Hematopoietic multipotent progenitor cell treated with erythropoietin and hydrocortisone succinate and interleukin-3 and kit ligand, for 15 days (in vitro differentiated cells): ENCODE measurements around the gene UNC5A.

Experiments
- DNase-seq: peaks from one replicate; pipeline ENCODE4 v3.0.0-alpha.2; 2015; ENCODE audit warnings: low spot score

UNC5A gene

GRCh38 chr5:176781638-176782570 lies 28.5 kb upstream of the UNC5A start:
- DNase-seq, result no peak

- no peak for DNase-seq
These were observed 25.9 kb upstream of the UNC5A start for GRCh38 chr5:176784218-176785165.

GRCh38 chr5:176785184-176786145 lies 24.9 kb upstream of the UNC5A start:
- no peak for DNase-seq

GRCh38 chr5:176787676-176788075 lies 22.7 kb upstream of the UNC5A start:
- no peak for DNase-seq

- no peak for DNase-seq
These were observed 22.3 kb upstream of the UNC5A start for GRCh38 chr5:176788091-176788490.

GRCh38 chr5:176788941-176789872 lies 21.2 kb upstream of the UNC5A start:
- DNase-seq, result no peak

DNA sequence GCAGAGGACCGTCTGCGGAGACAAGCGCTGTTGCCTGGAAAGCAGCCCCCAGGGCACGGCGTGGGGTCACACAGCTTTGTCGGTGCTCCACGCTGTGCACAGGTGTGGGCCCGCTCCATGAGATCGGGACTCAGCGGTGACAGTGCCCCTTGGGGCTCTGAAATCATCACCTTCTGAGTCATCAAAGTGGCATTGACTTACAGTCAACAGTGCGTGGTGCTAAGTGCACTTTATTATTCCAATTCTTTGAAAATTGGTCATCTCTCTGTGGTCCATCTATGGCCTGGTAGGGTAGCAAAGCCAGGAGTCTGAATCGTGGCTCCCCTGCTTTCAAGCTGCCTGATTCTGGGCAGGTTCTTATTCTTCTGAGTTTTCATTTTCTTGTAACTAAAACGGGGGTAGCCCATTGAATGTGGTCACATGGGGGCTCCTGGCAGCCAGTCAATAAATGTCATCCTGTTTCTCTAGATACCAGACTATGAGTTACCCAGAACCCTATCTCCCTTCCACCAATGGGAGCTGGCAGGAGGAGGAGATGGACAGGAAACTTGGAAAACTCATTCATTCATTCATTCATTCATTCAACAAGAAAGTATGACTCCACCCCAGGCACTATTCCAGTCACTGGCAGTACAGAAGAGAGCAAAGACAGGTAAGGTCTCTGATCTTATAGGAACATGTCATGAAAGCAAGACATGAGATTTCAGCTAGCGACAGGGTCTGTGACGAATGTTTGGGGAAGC lies 20.3 kb upstream of the UNC5A start:
- DNase-seq, result no peak

DNA sequence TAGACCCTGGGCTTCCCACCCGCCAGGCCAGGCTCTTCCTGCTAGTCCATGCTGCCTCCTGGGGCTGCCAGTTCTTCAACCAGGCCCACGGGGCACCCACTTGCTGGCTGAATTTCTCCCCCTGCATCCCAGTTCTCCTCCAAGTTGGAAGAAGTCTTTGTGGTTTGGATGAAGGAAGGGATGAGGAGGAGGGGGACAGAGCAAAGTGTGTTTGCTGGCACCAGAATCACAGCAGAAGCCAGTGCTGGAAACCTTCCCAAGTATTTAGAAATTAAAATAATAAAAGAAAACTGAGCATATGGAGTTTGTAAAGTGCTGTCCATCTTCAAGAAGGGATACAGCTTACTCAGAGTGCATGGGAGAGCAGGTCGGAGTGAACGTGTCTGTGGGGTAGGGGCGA lies 19.4 kb upstream of the UNC5A start:
- DNase-seq, result no peak

DNA sequence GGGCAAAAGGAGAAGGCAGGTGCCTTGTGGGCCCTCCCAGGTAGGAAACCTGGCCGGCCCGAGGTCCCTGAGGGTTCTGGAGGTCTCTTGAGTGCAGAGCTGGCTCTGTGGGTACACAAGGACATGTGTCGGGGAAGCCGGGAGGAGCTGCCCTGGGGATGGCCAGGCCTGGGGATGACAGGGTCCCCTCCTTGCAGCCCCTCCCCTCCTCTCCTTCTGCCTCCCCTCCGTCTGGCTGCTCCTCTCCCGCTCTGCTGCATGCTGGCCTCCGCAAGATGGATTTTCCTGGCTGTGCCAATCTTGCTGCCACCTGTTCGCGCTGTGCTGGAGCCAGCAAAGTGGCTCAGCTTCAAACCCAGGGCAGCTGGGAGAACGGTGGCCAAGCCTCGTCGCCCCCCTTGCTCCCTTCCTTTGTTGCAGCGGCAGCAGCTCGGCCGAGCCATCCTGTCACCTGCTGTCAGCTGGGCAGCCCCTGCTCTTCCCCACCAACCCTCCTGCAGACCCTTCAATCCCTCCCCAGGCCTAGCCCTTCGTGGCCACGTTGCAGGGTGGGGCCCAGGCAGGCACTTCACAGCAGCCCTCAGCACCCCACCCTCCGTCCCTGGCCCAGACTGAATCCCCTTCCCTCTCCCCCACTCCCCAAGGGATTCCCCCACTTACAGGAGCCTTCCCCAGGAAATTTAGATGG lies 17.6 kb upstream of the UNC5A start:
- no peak for DNase-seq

GRCh38 chr5:176793343-176793699 lies 17.0 kb upstream of the UNC5A start:
- no peak for DNase-seq

- no peak for DNase-seq
These were observed 16.6 kb upstream of the UNC5A start for GRCh38 chr5:176793736-176794135.

- no peak for DNase-seq
These were observed 15.8 kb upstream of the UNC5A start for GRCh38 chr5:176794509-176794908.

DNA sequence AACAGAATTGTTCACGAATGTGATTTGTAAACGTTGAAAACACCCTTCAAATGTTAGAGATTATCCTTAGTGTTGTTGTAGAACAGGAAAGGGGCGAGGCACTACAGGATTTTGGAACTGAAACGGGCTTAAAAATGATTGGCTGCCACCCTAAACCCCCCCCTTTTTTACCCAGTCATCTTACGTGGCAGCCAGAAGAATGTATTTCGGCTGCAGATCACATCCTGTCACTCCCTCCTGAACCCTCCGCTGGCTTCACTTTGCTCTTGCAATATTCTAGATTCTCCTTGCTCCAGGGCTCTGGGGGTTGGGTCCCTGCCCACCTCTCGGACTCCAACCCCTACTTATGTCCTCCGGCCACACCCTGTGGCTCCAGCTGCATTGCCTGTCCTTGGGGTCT lies 13.9 kb upstream of the UNC5A start:
- no peak for DNase-seq

DNA sequence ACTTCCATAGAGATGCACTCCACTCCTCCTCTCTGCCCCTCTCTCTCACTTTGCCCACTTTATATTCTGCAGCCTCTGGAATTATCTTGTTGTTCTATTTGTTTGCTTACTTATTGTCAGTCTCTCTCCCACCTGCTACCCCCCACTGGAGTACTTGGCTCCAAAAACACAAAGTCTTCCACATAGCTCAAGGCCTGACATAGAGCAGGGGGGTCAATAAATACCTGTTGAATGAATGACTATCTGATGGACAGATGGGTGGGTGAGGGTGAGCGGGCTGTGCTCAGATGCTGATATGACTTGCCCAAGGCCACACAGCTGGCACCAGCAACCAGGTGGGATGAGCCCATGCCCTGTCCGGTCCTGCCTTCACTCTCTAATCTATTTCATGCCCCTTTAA lies 13.4 kb upstream of the UNC5A start:
- DNase-seq, result no peak

DNA sequence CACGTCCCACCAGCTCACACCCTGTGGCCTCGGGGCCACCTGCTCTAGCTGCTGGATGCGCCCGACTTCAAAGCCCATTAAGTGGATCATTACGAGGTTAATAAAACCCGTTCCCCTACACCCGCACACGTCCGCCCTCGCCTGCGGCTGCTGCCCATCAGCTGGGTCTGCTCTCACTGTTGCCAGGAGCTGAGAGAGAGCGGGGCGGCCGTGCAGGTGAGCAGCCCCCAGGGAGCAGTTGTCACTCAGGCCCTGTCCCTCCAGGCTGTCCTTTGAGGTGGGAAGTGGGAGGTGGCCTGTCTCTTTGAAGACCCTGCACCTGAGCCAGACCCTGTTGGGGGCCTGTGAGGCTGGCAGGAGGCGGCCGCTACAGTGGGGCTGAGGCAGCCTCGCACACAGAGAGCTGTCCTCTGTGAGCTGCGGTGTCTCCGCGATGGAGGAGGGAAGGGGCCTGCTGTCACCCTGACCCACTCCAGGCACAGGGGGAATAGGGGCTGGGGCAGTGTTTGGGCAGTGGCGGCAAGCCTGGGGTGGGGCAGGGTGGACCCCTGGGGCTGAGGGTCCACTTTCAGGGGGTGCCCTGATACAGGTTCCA lies 12.8 kb upstream of the UNC5A start:
- no peak for DNase-seq

- DNase-seq, result no peak
These were observed 12.1 kb upstream of the UNC5A start for GRCh38 chr5:176798086-176798876.

- DNase-seq, result no peak
These were observed 11.4 kb upstream of the UNC5A start for GRCh38 chr5:176798949-176799348.

GRCh38 chr5:176799488-176799887 lies 10.9 kb upstream of the UNC5A start:
- DNase-seq, result no peak
